IPS-11a (cell line): Measurements from ENCODE around the gene KLF13.

Experiments used
- H3K4me3 ChIP-seq: one replicate; pipeline ENCODE4 v1.5.1; 2013; ENCODE audit warnings: low read depth, low read length, control low read depth

The KLF13 gene

GRCh38 chr15:31298707-31299172 lies 27.9 kb upstream of the KLF13 start:
- H3K4me3 ChIP-seq = no peak overlapping the region

- H3K4me3 ChIP-seq = no peak overlapping the region
Observed at GRCh38 chr15:31300208-31300661, 26.4 kb upstream of the KLF13 start.

- no peak overlapping the region for H3K4me3 ChIP-seq
Observed at GRCh38 chr15:31300981-31301672, 25.5 kb upstream of the KLF13 start.

- H3K4me3 ChIP-seq = no peak overlapping the region
Observed at GRCh38 chr15:31301673-31301990, 25.0 kb upstream of the KLF13 start.

GRCh38 chr15:31302029-31302657 lies 24.5 kb upstream of the KLF13 start:
- no peak overlapping the region for H3K4me3 ChIP-seq

GRCh38 chr15:31302778-31303725 lies 23.6 kb upstream of the KLF13 start:
- H3K4me3 ChIP-seq = no peak overlapping the region

GRCh38 chr15:31303726-31304648 lies 22.6 kb upstream of the KLF13 start:
- H3K4me3 ChIP-seq = no peak overlapping the region

GRCh38 chr15:31304751-31305365 lies 21.8 kb upstream of the KLF13 start:
- H3K4me3 ChIP-seq = no peak overlapping the region

GRCh38 chr15:31305375-31305774 lies 21.3 kb upstream of the KLF13 start:
- no peak overlapping the region for H3K4me3 ChIP-seq

- H3K4me3 ChIP-seq = no peak overlapping the region
Observed at GRCh38 chr15:31305796-31306425, 20.7 kb upstream of the KLF13 start.

- H3K4me3 ChIP-seq = no peak overlapping the region
Observed at GRCh38 chr15:31306426-31307269, 20.0 kb upstream of the KLF13 start.

- no peak overlapping the region for H3K4me3 ChIP-seq
Observed at GRCh38 chr15:31307270-31308184, 19.1 kb upstream of the KLF13 start.

- no peak overlapping the region for H3K4me3 ChIP-seq
Observed at GRCh38 chr15:31308185-31308639, 18.4 kb upstream of the KLF13 start.

GRCh38 chr15:31309893-31310606 lies 16.6 kb upstream of the KLF13 start:
- no peak overlapping the region for H3K4me3 ChIP-seq

GRCh38 chr15:31311735-31312619 lies 14.7 kb upstream of the KLF13 start:
- H3K4me3 ChIP-seq = no peak overlapping the region

- no peak overlapping the region for H3K4me3 ChIP-seq
Observed at GRCh38 chr15:31313223-31313622, 13.4 kb upstream of the KLF13 start.
